Astrocyte of the spinal cord (primary cell): ENCODE measurements around the gene PIGU.

Experiments used
- DNase-seq: peaks from one replicate; pipeline ENCODE4 v3.0.0; 2011; ENCODE audit warnings: low read depth, low spot score
- H3K4me3 ChIP-seq: 2 replicates; pipeline ENCODE4 v1.5.1; 2011; ENCODE audit warnings: low read depth, mild to moderate bottlenecking, low read length, moderate library complexity
- CTCF ChIP-seq: IDR thresholded peaks from 2 replicates; pipeline ENCODE4 v1.5.1; 2012; ENCODE audit warnings: low read depth, mild to moderate bottlenecking, low read length, inconsistent platforms
- in situ Hi-C: cut with HindIII; loops from 2 replicates; pipeline ENCODE4 v1.10.0; 2017; ENCODE audit warnings: low sequenced_read_pairs

Gene PIGU

GRCh38 chr20:34578521-34578920 is 98.4 kb downstream of the PIGU start:
- in situ Hi-C loops, result no loop called here
- no peak overlapping the region for H3K4me3 ChIP-seq
- DNase-seq, result no peak
- TF ChIP-seq CTCF, result no peak

GRCh38 chr20:34578025-34578424 is 98.9 kb downstream of the PIGU start:
- H3K4me3 ChIP-seq, result no peak overlapping the region
- DNase-seq, result no peak
- in situ Hi-C loops, result no loop called here
- TF ChIP-seq CTCF, result no peak

- no peak overlapping the region for H3K4me3 ChIP-seq
- in situ Hi-C loops, result no loop called here
- no peak for TF ChIP-seq CTCF
- no peak for DNase-seq
Observed at GRCh38 chr20:34577061-34577460, 99.8 kb downstream of the PIGU start.

GRCh38 chr20:34575756-34576155 is 101.1 kb downstream of the PIGU start:
- no peak for TF ChIP-seq CTCF
- H3K4me3 ChIP-seq, result no peak overlapping the region
- in situ Hi-C loops, result no loop called here
- DNase-seq, result no peak

GRCh38 chr20:34575271-34575670 is 101.6 kb downstream of the PIGU start:
- in situ Hi-C loops, result no loop called here
- TF ChIP-seq CTCF, result no peak
- H3K4me3 ChIP-seq, result no peak overlapping the region
- no peak for DNase-seq

GRCh38 chr20:34574861-34575260 is 102.0 kb downstream of the PIGU start:
- no peak for DNase-seq
- H3K4me3 ChIP-seq, result no peak overlapping the region
- in situ Hi-C loops, result no loop called here
- no peak for TF ChIP-seq CTCF

- DNase-seq, result no peak
- H3K4me3 ChIP-seq, result no peak overlapping the region
- no peak for TF ChIP-seq CTCF
- in situ Hi-C loops, result no loop called here
Observed at GRCh38 chr20:34574426-34574825, 102.5 kb downstream of the PIGU start.
